ENCODE measurements around the gene WDR75.
"Not testable (repeated sequence)": the region's sequence is repeated elsewhere in the genome, so short reads cannot be mapped to it uniquely, and the experiment has no call there.

WDR75 gene

DNA sequence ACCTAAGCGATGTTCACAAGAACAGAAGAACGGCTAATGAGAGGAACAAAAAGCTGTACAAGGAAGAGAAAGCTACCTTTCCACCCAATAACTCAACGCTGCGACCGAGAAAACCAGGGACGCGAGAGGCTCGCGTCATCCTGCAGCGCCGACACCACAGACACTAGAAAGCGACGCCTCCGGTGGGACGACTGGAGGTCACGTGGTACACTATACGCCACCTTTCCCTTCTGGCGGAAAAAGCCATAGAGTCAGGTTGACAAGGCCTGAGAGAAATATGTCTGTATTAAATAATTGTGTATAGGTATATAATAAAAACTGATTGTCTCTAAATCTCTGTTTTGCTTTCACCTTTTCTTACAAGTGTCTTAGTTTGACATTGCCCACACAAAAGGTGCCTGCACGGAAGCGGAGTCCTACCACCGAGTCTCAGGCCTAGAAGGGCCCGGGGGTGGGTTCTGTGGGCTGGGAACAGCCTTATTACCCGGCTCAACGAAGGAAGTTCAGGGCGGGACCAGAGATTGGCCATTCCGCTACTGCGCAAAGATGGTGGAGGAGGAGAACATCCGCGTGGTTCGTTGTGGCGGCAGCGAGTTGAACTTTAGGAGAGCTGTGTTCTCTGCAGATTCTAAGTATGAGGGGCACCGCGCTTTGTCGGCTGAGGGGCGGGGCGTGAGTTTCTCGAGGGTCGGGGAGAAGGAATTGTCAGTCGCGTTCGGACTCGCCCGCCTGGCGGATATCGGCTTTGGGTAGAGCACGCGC is at the start of gene WDR75:
TSS of gene WDR75 (plus strand) at position 528 of the 762 bp plus-strand sequence. CDS start at position 547, 19 bp downstream.
- peak; percentile 93 for DNase-seq

DNA sequence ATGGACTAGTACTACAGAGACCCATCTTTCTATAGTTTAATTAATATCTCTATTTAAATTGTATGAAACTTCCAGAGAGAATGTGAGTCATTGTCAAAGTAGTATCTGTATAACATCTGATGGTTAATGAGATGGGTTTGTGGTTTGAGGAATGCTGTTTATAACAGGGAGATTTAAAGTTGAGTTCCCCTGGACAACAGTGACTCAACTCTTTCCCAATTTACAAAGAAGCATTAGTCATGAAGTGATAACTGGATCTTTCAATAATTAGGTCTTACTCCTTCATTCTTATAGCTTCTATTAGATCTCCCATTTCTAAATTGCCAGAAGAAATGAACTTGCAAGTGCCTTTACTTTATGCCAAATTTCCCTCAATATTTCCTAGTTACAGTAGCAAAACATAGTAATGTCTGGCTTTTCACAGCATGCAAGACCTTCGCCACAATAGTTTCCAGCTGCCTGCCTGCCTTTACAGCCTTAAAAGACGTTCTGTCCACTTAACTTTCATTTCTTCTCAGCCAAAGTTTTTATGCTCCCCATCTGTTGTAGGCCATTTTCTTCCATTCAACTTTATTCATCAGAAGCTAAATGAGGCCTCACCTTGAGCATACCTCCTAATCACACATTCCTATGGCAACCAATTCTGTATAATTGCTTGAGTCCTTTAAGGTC is 47.7 kb upstream of the WDR75 start:
- DNase-seq, result no peak

GRCh38 chr2:189394525-189394924 is 46.7 kb upstream of the WDR75 start:
- no peak for DNase-seq

DNA sequence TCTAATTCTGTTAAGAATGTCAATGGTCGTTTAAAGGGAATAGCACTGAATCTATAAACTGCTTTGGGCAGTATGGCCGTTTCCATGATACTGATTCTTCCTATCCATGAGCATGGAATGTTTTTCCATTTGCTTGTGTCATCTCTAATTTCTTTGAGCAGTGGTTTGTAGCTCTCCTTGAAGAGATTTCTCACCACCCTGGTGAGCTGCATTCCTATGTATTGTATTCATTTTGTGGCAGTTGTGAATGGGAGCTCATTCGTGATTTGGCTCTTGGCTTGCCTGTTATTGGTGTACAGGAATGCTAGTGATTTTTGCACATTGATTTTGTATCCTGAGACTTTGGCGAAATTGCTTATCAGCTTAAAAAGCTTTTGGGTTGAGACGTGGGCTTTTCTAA is 38.3 kb upstream of the WDR75 start:
- DNase-seq, result no peak

- no peak for DNase-seq
Measured at GRCh38 chr2:189406586-189407233, 34.6 kb upstream of the WDR75 start.

- DNase-seq, result peak; percentile 57
Measured at GRCh38 chr2:189407281-189408209, 33.7 kb upstream of the WDR75 start.

DNA sequence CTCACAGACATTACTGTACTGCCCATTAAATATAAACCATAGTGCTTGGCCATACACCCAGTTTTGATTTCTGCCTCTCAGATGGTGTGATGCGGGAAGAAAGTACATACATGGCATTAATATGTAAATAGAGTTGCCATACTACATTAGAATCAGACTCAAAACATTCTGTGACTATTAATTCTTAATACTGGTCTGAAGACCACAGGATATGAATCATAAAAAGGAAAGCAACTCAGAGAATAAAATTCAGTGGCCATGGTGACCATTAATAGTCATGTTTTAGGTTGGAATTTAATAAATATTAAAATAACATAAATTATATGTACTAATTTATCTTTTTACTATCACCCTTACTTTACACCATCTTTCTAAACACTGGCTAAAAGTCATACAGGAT is 33.0 kb upstream of the WDR75 start:
- peak; percentile 48 for DNase-seq

- DNase-seq, result no peak
Measured at GRCh38 chr2:189409131-189409530, 32.1 kb upstream of the WDR75 start.

GRCh38 chr2:189409647-189410046 is 31.6 kb upstream of the WDR75 start:
- DNase-seq, result no peak

GRCh38 chr2:189411860-189412259 is 29.4 kb upstream of the WDR75 start:
- DNase-seq, result no peak

- peak; percentile 48 for DNase-seq
Measured at GRCh38 chr2:189412330-189412953, 28.8 kb upstream of the WDR75 start.

DNA sequence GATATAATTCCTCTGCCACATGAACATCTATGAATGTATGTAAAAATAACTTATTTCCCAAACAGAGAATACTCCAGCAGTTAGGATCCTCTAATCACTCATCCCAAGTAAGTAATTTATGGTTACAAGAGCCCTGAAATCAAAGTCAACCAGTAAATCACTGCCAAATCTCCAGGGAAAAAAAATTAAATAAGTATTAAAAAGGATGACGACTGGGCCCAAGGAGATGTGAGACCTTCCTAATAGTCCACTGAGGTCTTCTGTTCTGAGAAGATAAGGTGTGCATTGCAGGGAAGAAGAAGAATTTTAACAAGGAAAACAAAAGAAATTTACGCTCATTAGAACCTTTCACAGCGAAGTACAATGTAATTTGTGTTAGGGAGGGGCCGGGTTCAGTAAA is 28.0 kb upstream of the WDR75 start:
- no peak for DNase-seq

DNA sequence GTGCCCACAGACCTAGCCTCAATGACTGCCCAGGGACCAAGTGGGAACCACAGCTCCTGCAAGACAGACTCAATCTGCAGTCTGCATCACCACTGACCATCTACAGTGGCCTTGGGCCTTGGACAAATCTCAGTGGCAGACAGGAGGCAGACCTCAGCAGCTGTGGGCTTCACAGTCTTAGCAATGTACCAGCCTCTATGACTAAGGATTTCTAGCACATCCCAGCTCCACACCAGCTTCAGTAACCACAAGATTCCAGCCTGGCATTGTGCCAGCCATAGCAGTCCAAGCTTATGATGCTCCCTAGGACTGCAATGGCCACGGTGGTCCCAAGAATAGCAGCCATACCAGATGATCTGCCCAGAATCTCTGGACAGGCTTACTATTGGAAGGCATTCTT is 19.6 kb upstream of the WDR75 start:
- DNase-seq, result no peak

DNA sequence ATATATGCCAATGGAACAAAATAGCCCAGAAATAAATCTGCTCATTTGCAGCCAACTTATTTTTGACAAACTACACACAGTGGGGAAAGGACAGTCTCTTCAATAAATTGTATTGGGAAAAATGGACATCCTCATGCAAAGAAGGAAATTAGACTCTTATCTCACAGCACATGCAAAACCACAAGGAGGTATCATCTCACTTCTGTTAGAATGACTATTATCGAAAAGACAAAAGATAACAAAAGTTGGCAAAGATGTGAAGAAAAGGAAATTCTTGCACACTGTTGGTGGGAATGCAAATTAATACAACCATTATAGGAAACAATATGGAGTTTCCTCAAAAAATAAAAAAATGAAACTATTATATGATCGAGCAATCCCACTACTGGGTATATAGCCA is 16.3 kb upstream of the WDR75 start:
- no peak for DNase-seq

GRCh38 chr2:189425676-189426075 is 15.6 kb upstream of the WDR75 start:
- DNase-seq, result no peak

DNA sequence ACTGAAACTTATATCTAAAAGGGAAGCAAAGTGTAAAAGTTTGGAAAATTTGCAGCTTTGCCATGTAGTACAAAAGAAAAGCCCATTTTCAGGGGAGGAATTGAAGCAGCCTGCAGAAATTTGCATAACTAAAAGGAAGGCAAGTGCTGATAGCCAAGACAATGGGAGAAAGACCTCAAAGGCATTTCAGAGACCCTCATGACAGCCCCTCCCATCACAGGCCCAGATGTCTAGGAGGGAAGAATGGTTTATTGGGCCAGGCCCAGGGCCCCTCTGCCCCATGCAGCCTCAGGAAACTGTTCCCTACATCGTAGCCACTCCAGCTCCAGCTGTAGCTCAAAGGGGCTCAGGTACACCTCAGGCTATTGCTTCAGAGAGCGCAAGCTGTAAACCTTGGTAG is 14.4 kb upstream of the WDR75 start:
- DNase-seq, result no peak

- DNase-seq, result no peak
Measured at GRCh38 chr2:189427872-189428271, 13.4 kb upstream of the WDR75 start.

GRCh38 chr2:189430448-189430847 is 10.8 kb upstream of the WDR75 start:
- DNase-seq, result not testable (repeated sequence)

DNA sequence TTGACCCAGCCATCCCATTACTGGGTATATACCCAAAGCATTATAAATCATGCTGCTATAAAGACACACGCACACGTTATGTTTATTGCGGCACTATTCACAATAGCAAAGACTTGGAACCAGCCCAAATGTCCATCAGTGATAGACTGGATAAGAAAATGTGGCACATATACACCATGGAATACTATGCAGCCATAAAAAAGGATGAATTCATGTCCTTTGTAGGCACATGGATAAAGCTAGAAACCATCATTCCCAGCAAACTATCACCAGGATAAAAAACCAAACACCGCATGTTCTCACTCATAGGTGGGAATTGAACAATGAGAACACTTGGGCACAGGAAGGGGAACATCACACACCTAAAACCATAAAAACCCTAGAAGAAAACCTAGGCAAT is 5.5 kb upstream of the WDR75 start:
- not testable (repeated sequence) for DNase-seq

DNA sequence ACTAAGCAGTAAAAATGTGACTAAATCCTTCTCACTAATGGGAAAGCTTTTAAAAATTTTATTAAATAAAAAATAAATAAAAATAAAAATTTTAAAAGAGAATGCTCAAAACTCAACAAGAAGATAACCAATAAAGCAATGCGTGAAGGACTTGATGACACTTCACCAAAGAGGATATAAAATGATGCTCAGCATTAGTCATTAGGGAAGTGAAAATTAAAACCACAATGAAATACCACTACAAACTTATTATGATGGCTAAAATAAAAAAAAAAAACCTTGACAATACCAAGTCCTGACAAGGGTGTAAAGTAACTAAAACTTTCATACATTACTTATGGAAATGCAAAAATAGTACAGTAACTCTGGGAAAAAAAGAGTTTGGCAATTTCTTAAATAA is 3.3 kb upstream of the WDR75 start:
- no peak for DNase-seq

- DNase-seq, result no peak
Measured at GRCh38 chr2:189439342-189439741, 1.9 kb upstream of the WDR75 start.

DNA sequence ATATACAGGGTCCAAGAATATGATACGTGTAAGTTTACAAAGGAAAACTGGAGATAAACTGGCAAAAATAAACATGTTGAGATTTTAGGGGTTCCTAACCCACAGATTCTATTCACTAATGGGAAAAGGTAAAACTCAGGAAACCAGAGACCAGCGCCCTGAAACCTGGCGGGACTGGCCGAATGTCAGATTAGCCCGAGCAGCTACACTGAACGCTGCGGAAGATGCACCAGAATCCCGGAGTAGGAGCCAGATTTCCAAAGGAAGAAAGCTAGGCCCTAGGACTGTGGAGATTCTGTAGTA is 679 bp upstream of the WDR75 start:
- DNase-seq, result no peak

- DNase-seq, result peak; percentile 48
Measured at GRCh38 chr2:189441709-189442074, 418 bp downstream of the WDR75 start.
